Hindlimb muscle (tissue), 1 donor: Measurements from ENCODE around the gene STIL. TPM values are rescaled to one million over a fixed set of nuclear protein-coding genes. Genes with fewer than 3 reads are reported as not detected.
A peak's percentile ranks its signal among the peaks of the same experiment; 100 is the strongest.

ENCODE experiments used
- DNase-seq: peaks from one replicate; pipeline ENCODE4 v3.0.0-alpha.2; 2013
- polyA plus RNA-seq: library from polyadenylated mRNA; unstranded; fragments of 120-200 nt; gene quantifications from one replicate; pipeline ENCODE4 v1.2.1, GENCODE V29; 2013; ENCODE audit not compliant: insufficient read length

The STIL gene
- polyA plus RNA-seq, 1 donor = 3.9 TPM

GRCh38 chr1:47235241-47235681 is 78.7 kb downstream of the STIL start:
- no peak for DNase-seq

GRCh38 chr1:47233186-47233585 is 80.8 kb downstream of the STIL start:
- DNase-seq = no peak

- DNase-seq = no peak
These were observed 81.6 kb downstream of the STIL start, which contains the start of gene TAL1 for GRCh38 chr1:47232187-47232874. TSS of gene TAL1 (minus strand) at chr1:47232225. CDS start at chr1:47225888, 6,337 bp downstream.

GRCh38 chr1:47231301-47232186 is 82.4 kb downstream of the STIL start:
- peak; percentile 61 for DNase-seq

GRCh38 chr1:47230692-47231300 is 83.2 kb downstream of the STIL start:
- DNase-seq = no peak

- no peak for DNase-seq
These were observed 83.9 kb downstream of the STIL start for GRCh38 chr1:47229886-47230691.

- DNase-seq = no peak
These were observed 84.7 kb downstream of the STIL start for GRCh38 chr1:47229031-47229885.

GRCh38 chr1:47228644-47229030 is 85.3 kb downstream of the STIL start:
- no peak for DNase-seq

GRCh38 chr1:47227341-47228232 is 86.4 kb downstream of the STIL start:
- no peak for DNase-seq

GRCh38 chr1:47226839-47227215 is 87.1 kb downstream of the STIL start:
- no peak for DNase-seq

GRCh38 chr1:47226121-47226838 is 87.7 kb downstream of the STIL start:
- no peak for DNase-seq

GRCh38 chr1:47225430-47226100 is 88.4 kb downstream of the STIL start:
- DNase-seq = no peak

- DNase-seq = no peak
These were observed 89.1 kb downstream of the STIL start for GRCh38 chr1:47224676-47225399.

- no peak for DNase-seq
These were observed 89.8 kb downstream of the STIL start for GRCh38 chr1:47223921-47224675.

- DNase-seq = no peak
These were observed 90.6 kb downstream of the STIL start for GRCh38 chr1:47223174-47223920.

GRCh38 chr1:47222476-47222875 is 91.5 kb downstream of the STIL start:
- no peak for DNase-seq
